ENCODE results near the gene NEB.

Gene NEB

GRCh38 chr2:151682459-151683003, 51.7 kb downstream of the NEB start:
- Histone ChIP-seq H3K79me2 (ENCODE audit: insufficient read depth, low read length) (no peaks in the 10 kb centered on the region), H3K36me3 (ENCODE audit: insufficient read depth, low read length) (no peaks in the 10 kb centered on the region), H3K4me3 (ENCODE audit: low read length, poor library complexity, severe bottlenecking) (no peak overlapping the region), H3K9me3 (ENCODE audit: insufficient read depth, low read depth, low read length) (no peaks in the 10 kb centered on the region), H2AFZ (ENCODE audit: low read length) (no peak overlapping the region), H3K9me2 (replicated peaks; ENCODE audit: low read depth, low read length) (no peaks in the 10 kb centered on the region), H3K27me3 (ENCODE audit: insufficient read depth, low read length, poor library complexity, severe bottlenecking) (no peaks in the 10 kb centered on the region), H4K20me1 (ENCODE audit: insufficient read depth, low read length, poor library complexity, severe bottlenecking) (no peaks in the 10 kb centered on the region), H3F3A (ENCODE audit: low read depth) (no peaks in the 10 kb centered on the region), H3K4me1 (ENCODE audit: insufficient read depth, low read length, poor library complexity, severe bottlenecking) (no peaks in the 10 kb centered on the region), H3K9ac (ENCODE audit: low read depth, low read length, poor library complexity, severe bottlenecking) (no peak overlapping the region), H3K4me2 (ENCODE audit: low read depth, low read length, poor library complexity, severe bottlenecking) (no peak overlapping the region)
- no peak for TF ChIP-seq CTCF (conservative IDR thresholded peaks at IDR 0.05; ENCODE audit: low read length)
- TF ChIP-seq EZH2phosphoT487 (IDR thresholded peaks at IDR 0.05; ENCODE audit: borderline replicate concordance) = no peak

- Histone ChIP-seq H3K4me2 (ENCODE audit: low read depth, low read length, poor library complexity, severe bottlenecking) (no peak overlapping the region), H3K36me3 (ENCODE audit: insufficient read depth, low read length) (no peaks in the 10 kb centered on the region), H3K27me3 (ENCODE audit: insufficient read depth, low read length, poor library complexity, severe bottlenecking) (no peaks in the 10 kb centered on the region), H3K79me2 (ENCODE audit: insufficient read depth, low read length) (no peaks in the 10 kb centered on the region), H3K4me3 (ENCODE audit: low read length, poor library complexity, severe bottlenecking) (no peak overlapping the region), H3K9me2 (replicated peaks; ENCODE audit: low read depth, low read length) (no peaks in the 10 kb centered on the region), H4K20me1 (ENCODE audit: insufficient read depth, low read length, poor library complexity, severe bottlenecking) (no peaks in the 10 kb centered on the region), H2AFZ (ENCODE audit: low read length) (no peak overlapping the region), H3K9me3 (ENCODE audit: insufficient read depth, low read depth, low read length) (no peaks in the 10 kb centered on the region), H3K4me1 (ENCODE audit: insufficient read depth, low read length, poor library complexity, severe bottlenecking) (no peaks in the 10 kb centered on the region), H3K9ac (ENCODE audit: low read depth, low read length, poor library complexity, severe bottlenecking) (no peak overlapping the region), H3F3A (ENCODE audit: low read depth) (no peaks in the 10 kb centered on the region)
- no peak for TF ChIP-seq CTCF (conservative IDR thresholded peaks at IDR 0.05; ENCODE audit: low read length)
Observed at GRCh38 chr2:151681051-151681450, 53.2 kb downstream of the NEB start.

- no peak overlapping the region for H3K9ac ChIP-seq (ENCODE audit: low read depth, low read length, poor library complexity, severe bottlenecking)
- no peaks in the 10 kb centered on the region for H3K36me3 ChIP-seq (ENCODE audit: insufficient read depth, low read length)
- H2AFZ ChIP-seq (ENCODE audit: low read length) = no peak overlapping the region
- no peaks in the 10 kb centered on the region for H3K4me1 ChIP-seq (ENCODE audit: insufficient read depth, low read length, poor library complexity, severe bottlenecking)
- no peaks in the 10 kb centered on the region for H3K27me3 ChIP-seq (ENCODE audit: insufficient read depth, low read length, poor library complexity, severe bottlenecking)
- no peaks in the 10 kb centered on the region for H3K79me2 ChIP-seq (ENCODE audit: insufficient read depth, low read length)
- no peaks in the 10 kb centered on the region for H3K9me3 ChIP-seq (ENCODE audit: insufficient read depth, low read depth, low read length)
- no peaks in the 10 kb centered on the region for H3K9me2 ChIP-seq (replicated peaks; ENCODE audit: low read depth, low read length)
- H3K4me3 ChIP-seq (ENCODE audit: low read length, poor library complexity, severe bottlenecking) = no peak overlapping the region
- H4K20me1 ChIP-seq (ENCODE audit: insufficient read depth, low read length, poor library complexity, severe bottlenecking) = no peaks in the 10 kb centered on the region
- TF ChIP-seq EZH2phosphoT487 (IDR thresholded peaks at IDR 0.05; ENCODE audit: borderline replicate concordance) (no peak), CTCF (conservative IDR thresholded peaks at IDR 0.05; ENCODE audit: low read length) (no peak)
- no peaks in the 10 kb centered on the region for H3F3A ChIP-seq (ENCODE audit: low read depth)
- no peak overlapping the region for H3K4me2 ChIP-seq (ENCODE audit: low read depth, low read length, poor library complexity, severe bottlenecking)
Observed at GRCh38 chr2:151679994-151680393, 54.3 kb downstream of the NEB start.

All from Loucy (cell line).